HG03354 (cell line): ENCODE measurements around the gene COBL.

Experiments
- ATAC-seq: cut with Tn5 transposase; IDR thresholded peaks from one replicate; pipeline ENCODE4 v1.9.1; 2021; ENCODE audit warnings: mild to moderate bottlenecking; ENCODE audit not compliant: unreplicated experiment, poor library complexity, severe bottlenecking

The COBL gene

DNA sequence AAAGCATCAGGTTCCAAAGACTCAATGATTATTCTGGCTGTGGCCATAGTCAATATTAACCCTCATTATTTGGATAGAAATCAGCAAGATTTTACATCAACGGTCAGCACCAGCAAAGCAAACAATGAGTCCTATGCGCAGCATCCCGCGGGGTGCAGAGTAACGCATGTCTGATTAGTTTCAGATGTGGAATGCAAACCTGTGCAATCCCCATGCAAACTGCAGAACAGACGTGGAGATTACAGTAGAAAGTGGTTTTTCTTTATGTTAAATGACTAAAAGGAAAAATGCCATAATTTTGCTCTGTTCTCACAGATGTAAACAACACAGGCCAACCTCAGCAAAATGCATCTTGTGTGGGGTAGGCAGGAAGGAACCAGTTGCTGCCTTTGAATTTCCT is 275.8 kb downstream of the COBL start:
- no peak for ATAC-seq

DNA sequence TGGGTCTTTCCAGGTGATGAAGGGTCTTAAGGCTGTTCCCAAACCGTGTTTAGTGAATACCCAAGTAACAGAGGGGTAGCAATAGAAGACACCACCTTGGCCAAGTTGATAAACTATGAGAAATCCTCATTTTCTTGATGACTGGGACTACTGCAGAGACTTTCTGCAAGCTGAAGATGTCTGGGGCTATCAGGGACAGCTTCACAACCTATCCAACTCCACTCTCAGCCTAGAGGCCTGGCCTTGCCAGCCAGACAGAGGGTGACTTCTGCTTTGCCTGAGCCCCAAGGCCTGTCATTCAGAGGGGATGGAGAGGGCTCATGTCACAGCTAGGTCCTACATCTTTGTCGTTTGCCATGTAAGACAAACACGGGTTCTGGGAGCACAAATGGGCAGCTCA is 278.0 kb downstream of the COBL start:
- no peak for ATAC-seq

DNA sequence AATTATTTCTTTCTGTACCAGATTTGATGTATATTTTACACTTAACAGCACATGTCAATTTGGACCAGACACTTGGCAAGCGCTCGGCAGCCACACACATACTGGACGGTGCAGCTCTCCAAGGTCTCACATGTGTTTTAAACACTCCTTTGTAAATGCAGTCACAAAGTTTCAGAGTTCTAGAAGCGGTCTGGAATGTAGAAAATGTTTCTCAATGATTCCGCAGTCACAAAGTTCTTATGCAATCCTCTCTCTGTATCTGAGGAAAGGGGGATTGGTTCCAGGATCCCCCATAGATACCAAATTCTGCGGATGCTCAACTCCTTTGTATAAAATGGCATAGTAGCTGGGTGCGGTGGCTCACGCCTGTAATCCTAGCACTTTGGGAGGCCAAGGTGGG is 280.9 kb downstream of the COBL start:
- no peak for ATAC-seq

DNA sequence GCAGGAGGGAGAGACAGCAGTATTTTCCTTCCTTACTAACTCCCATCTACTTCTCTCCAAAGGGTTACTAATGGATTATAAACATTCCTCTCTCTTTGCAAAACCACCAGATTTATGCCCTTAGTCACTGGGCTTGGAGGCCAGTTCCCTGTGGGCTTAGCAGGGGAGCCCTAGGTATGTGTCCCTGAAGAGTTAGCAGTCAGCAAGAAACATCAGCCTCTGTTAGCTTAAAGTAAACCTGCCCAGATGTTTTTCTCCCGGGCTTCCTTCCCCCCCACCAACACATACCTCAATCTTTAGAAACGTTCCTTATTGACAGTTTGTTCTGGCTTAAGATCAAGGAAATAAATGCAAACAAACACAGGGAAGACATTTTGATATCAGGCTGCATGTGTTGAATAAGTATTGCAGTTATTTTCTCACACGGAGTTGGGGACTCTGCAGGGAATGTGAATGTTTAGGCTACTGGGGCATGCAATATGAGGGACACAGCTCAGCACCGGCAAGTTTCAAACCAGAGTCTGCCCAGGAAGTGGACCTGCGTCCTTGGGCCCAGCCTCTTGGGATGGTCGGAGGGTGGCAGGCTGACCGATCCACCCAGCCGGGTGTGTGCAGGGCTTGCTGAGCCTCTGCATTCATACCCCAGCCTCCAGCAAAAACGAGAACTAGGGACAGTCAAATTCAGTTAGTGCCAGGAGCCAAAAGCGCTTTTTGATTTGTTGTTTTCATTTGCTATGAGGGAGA is 281.9 kb downstream of the COBL start:
- no peak for ATAC-seq

DNA sequence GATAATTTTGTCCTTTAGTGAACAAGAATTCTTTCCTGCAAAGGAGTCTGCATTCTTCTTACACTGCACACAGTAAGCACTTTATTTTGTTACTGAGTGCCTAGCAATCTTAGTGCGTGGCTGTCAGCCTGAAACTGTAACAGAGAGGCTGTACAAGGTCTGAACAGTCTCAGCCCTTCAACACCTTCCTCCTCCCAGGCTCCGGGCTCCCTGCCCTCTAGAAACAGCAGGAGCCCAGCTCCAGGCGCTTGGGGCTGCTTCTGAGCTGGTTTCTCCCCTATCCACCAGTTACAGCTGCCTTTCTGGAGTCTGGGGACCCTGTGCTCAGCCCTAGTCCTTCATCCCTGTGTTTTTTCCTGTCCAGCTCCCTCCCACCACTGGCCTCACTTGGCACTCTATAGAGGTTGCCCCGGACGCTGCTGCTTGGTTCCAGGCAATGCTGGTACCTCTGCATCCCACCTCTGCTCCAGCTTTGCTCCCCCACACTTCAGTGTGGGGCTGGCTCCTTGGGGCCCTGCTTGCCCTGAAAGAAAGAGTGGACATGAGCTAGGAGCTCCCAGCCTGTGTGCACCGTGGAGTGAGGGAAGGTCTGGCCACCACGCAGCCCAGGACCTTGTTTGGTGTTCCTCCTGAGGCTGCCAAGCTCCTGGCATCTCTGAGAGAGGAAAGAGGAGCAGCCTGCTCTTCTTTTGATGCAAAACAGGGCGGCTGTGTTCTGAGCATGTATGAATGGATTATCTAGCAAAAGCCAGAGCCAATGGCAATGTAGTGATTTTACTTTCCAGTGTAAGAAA is 282.7 kb downstream of the COBL start:
- no peak for ATAC-seq

DNA sequence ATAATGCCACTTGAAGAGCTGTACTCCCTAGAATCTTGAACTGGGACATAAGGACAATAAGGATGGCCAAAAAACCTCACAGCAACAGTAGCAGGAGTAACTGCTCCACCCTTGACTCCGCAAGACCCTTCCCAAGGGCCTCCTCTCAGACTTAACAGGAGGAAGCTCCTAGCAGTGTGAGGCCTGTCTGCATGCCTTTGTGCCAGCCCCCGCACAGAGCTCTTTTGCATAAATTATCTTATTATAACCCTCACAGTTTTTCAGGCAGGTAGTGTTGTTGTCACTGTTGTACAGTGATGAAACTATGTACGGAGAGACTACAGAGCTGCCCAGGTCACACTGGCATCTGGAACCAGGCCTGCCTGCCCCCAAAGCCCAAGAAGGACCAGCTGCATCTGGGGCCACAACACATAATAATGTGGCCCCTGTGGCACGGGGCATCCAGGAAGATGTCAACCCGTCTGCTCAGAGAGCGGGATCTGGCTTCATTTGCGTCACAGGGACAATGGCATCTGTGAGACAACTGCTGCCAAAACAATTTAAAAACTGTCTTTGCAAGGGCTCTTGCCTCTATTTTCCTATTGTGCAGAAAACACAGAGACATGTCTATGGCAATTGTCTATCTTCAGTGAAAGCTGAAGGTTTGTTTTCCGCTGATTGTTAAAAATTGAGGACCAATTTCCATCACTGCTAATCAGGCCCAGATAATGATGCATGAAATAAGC is 284.7 kb downstream of the COBL start:
- no peak for ATAC-seq

DNA sequence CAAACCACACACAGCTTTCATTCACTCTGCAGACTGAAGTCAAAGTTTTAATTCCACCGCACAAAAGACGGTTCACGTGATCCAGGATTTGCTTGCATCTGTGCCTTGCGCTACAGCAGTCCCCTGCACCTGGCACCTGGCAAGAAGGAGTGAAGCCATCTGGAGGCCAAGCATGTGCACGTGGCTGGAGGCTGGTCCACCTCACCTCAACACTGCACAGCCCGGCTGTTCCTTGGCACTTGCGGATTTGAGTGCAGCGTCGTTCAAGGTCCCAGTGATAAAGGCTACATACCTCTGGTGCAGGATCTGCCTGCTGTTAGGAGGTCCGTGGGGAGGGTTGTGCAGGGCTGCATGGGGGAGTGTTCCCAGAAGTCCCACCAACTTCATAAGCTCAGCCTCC is 285.4 kb downstream of the COBL start:
- ATAC-seq: no peak

DNA sequence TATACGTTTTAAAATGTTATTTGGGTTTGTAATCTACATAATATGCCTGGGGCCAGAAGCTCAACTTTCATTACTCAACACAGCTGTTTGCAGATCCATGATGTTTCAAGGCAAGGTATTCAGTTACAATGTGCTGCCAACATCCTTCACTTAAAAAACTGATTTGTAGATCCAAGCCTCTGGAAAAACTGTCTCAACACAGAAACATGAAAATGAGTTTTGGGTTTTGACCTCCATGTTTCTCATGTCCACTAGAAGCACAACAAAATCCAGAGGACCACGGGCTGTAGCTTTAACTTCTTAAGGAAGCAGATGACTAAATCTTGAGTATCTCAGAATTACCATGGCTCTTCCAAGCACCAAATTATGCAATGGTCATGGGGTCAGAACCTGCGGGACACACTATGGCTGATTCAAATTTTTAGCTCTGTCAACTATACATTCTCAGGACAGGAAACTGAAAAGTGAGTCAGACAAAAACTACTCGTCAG is 286.9 kb downstream of the COBL start:
- no peak for ATAC-seq

DNA sequence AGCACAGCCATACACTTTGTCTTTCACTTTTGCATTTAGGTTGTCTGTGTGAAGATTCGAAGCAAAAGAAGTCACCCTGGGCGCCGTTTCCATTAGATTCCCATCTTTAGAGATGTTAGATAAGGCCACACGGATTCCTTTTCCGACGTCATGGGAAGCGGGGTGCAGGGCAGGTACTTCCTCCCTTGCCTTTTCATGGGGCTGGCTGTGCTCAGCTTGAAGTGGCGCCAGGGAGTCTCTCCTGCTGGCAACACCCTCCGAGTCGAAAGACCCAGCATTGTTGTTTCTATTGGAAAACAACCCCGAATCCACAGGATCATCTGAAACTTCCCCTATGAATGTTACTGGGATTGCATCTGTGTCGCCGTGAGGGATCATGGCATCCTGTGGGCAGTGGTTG is 287.5 kb downstream of the COBL start:
- ATAC-seq: no peak

DNA sequence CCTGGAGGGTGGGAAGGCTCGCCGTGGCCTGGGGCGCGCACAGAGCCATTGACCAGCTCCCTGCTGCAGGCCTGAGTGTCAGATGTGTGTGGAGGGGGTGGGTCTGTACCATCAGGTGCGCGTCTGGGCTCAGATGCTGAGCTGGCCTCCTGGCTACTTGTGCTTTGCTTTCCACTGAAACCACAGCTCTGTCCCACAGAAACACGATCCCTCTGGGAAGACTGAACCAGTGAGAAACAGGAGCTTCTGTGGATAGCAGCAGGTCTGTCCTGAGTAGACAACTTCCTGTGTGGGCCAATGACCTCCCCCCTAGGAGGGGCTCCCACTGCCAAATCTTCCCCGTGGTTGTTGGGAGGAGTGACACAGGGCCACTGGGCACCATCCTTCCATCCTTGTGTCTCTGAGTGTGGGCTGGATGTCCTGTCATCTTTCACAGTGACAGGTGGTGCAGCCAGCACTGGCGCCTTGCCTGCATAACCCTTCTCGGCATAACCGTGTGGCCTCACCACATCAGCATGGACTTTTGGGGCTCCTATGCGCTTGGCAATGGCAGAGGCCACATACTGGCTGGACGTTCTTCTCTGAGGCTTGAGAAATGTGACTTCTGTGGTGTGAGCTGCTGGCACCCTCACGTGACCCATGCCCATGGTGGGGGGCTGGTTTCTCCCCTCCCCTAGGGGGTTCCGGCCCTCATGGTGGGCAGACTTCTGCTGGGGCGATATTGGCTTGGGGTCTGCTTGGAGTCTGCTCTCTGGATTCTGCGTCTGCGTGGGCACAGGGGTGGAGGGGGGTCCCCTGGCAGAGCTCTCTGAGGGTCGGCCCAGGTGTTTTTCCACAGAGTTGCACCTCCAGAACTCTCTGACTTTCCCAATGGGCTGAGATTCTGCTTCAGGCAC is 288.4 kb downstream of the COBL start:
- ATAC-seq: no peak

DNA sequence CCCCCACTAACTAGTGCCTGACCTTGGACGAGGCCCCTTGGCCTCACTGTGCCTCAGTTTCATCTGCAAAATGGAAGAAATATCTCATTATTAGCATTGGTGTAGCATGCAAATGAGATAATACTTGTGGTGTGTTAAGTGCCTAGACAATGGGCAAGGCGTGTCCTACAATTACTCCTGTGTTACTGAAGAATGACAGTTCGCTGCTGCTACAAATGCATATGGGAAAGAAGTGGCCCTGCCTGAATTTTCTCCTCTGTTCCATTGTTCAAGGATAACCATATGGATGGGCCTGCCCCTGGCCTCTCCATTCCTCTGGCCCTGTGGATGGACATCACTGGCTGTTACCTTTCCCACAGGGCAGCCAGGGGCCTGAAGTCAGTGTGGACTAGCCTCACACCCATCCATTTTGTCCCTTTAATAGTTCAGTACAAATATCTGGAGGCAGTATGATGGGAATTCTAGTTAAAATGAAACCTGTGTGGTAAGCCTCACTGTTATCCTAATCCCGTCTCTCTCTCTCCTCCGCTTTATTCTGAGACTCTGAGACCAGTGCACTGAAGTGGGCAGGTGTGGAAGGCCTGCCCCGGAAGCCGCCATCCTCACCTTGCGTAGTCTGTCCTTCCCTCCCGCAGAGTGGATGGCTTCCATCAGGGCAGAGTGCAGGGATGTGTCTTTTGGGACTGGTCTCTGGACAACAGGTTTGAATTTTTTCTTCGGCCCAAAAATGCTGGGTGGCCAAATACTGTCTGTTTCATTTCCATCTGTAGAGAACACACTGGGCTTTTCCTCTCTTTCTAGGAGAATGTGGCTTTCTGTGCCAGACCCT is 289.3 kb downstream of the COBL start:
- ATAC-seq: no peak

DNA sequence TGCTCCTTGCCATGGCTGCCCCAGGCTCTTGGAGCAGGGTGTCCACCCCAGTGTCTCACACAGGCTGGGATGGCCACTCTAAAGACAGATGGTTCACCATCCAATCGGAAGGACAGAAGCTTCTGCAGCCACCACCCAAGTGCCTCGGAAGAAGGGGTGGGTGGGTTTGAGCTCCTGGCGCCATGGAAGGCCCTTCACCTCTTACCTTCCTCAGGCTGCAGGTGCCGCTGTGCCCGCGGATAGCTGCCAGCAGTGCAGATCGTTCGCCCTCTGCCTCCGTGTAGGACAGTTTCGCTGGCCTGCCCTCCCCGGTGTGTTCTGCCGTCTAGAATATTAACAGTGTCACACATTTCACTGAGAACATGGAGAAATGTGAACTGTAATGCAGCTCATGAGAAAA is 290.3 kb downstream of the COBL start:
- no peak for ATAC-seq

DNA sequence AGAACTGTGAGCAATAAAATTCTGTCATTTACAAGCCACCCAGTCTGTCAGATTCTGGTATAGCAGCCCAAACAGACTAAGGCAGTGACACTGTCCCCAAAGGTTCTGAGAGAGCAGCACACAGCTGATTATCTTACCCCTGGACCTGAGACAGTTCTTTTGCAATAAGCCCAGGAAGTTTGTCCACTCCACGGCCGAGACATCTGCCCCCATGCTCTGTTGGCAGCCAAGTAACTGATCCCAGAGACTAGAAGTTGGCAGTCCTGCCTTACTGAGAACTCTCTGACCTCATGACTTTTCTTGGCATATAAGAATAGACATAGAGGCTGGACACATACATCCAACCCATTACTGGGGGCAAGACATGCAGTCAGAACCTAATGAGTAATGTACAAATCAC is 290.9 kb downstream of the COBL start:
- ATAC-seq: no peak

DNA sequence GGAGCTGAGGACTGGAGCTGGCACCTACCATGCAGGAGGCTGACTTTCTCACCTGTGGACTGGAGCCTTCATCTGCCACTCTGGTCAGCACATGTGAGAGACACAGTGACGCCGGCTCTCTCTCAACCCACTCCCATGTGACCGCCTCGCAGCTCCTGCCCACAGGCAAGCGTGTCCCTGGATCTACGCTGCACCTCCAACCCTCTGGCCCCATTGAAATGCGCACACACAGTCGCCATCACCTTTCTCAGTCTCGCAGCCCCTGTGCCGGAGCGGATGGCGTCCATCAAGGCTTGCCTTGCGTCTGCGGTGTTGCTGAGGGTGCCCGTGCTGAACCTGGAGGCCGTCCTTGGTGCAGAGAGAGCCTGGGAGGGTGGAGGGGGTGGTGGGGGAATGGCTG is 291.7 kb downstream of the COBL start:
- ATAC-seq: no peak

DNA sequence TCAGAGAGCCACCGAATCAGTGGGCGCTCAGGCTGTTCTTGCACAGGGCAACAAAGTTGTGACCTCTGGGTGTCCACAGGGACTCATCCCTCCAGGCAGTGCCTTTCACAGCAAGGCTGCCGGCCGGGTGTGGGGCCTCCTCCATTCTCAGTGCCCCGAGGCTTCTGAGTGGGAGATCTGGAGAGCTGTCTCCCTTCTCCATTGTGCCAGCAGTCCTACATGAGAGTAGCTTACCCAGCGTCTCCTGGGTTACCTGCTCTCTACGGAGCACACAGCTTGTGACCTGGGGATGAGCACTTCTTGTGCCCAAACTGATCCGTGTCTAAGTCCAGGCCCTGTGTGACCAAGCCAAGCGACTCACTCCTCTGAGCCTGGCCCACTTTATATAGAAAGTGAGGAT is 293.1 kb downstream of the COBL start:
- ATAC-seq: no peak

DNA sequence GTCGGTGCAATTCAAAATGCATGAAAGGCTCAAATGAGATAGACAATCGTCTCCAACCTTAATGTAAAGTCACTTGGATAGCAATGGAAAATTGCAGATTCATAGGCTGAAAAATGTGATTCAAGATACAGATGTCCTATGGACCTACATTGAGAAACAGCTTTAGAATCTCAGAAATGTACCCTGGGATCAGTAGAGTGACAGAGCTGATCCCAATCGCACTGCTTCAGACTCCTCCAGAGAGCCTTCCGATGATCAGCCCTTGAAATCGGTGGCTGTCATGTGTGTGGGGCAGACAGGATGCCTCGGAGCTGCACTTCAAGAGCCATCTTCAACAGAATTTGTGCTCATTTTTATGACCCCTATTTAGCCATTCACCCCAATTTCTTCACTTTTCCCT is 293.8 kb downstream of the COBL start:
- ATAC-seq: no peak

DNA sequence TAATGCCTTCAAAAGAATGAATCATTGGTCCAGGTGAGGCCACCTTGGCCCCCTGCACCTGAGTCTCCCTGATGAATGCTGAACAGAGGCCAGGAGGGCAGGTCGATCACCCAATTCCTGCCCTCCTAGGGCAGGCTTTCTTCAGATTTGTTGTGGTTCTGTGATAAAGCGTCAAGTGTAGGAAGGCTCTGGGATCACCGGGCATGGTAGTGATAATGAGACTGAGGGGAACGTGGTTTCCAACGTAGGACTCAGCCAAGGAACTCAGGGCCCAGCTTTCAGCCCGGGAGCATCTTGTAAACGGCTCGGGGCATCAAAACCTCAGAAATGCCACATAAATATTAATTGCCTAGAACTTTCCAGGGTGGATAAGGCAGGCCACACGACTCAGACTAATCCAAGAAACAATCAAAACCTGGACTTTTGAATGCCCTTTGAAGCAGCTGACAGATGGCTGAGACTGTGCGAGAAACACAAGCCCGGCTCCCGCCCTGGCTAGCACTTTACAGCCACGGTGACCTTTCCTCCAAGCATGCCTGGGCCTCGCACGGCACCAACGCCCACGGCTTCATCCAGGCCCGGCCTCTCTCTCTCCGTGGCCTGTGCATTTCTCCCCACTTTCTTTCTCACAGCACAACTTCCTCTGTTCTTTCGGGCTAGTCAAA is 294.6 kb downstream of the COBL start:
- no peak for ATAC-seq

DNA sequence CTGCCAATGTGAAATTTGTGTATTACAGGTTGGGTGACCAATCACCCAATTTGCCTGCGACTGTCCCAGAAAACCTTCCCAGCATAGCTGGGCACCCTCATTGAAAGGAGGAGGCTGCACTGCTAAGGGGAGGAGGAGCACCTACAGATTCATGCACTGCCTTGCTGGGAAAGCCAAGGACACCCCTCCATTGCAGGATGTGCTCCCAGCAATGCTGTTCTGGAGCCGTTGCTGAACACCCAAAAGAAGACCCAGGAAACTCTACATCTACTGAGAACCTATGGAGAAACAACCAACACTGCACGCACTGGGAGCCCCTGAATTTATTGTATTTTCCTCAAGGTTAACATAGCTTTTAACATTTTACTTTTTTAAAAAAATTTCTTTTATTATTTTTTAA is 295.7 kb downstream of the COBL start:
- ATAC-seq: no peak
